HG03342 (cell line): ENCODE measurements around the gene EEF2K.

Experiments used
- ATAC-seq: cut with Tn5 transposase; IDR thresholded peaks from one replicate; pipeline ENCODE4 v1.9.1; 2021; ENCODE audit warnings: mild to moderate bottlenecking, moderate library complexity; ENCODE audit not compliant: unreplicated experiment

The EEF2K gene

DNA sequence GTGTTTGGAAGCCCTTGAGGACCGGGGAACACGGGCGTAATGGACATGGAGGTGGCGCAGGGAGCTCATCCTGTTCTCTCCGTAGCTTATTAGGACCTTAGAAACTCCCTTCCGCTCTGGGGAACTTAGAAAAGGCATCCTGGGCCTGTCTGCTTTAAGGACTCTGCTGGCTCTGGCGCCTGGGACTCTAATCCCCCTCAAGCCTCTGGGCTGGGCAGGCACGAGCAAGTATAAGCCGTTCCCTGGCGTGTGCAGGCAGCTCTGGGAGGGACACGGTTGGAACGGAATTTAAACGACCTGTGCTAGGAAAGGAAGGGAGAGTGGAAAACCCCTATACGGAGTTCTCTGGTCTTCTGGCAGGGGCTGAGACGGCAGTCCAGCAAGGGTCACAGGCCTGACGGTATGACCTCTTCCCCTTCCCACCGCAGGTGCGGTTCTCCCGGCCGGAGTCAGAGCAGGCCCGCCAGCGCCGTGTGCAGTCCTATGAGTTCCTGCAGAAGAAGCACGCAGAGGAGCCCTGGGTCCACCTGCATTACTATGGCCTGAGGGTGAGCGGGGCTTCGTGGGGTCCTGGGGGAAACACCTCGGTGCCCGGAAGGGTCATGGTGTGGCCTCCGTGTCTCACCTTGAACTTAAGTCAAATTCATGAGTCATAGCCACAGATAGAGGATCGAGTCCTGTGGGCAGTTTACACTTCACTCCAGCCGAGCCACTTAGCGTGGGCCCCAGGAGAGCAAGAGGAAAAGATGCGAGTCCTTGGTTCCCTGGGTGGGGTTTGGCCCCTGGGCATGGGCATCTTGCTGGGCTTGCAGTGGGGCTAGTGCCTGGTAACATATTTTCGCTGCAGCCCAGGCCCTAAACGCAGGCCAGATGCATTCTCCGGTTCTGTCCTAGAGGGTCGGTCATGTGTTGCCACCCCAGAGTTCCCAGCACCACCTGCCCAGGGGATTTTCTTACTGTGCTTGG is 108.9 kb downstream of the EEF2K start:
- no peak for ATAC-seq

DNA sequence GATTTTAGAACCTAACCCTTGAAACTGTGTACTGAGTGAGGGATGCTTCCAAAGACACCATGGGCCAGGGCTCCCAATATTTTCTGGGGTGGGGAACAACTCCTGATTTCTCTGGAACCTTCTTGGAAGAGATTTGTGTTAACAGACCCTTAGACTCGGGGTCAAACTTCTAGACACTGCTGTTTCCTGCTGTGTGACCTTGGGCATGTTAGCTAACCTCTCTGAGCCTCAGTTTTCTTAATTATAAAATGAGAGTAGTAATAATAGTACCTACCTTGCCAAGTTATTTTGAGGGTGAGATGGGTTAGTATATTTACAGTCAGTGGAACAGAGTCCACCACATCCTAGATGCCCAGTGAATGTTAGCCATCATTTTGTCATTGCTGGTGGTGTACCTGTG is 109.9 kb downstream of the EEF2K start:
- ATAC-seq: no peak

DNA sequence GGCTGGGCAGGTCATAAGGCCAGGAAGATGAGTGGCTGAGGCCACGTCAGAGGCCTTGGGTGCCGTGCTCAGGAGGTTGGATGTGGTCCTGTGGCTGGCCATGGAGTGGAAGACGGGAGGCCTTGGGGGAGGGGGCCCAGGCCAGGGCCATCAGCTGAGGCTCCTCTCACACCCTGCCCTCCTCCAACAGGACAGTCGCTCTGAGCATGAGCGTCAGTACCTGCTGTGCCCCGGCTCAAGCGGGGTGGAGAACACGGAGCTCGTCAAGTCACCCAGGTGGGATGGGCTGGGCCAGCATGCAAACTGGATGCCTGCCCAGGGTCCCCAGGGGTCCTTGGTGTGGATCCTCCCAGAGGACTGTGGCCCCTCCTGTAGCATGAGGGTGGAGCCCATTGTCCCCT is 110.3 kb downstream of the EEF2K start:
- ATAC-seq: no peak

DNA sequence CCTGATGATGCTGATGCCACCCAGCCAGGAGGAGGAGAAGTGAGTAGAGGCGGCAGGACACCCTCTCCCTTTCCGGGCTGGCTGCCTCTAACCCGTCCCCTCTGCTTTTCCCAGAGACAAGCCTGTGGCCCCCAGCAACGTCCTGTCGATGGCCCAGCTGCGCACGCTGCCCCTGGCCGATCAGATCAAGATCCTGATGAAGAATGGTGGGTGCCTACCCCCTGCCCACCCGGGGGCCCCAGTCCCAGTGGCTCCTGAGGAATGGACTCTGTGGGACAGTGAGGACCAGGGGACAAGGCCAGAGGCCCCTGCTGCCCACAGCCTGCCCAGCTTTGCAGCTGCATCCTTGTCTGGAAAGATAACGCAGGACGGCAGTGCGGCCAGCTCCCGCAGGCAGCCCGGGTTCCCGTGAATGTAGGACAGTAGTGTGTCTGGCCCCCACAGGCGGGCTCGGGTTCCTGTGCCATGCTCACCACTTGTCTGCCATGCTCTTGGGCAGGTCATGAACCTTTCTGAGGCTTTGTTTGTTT is 111.0 kb downstream of the EEF2K start:
- no peak for ATAC-seq

DNA sequence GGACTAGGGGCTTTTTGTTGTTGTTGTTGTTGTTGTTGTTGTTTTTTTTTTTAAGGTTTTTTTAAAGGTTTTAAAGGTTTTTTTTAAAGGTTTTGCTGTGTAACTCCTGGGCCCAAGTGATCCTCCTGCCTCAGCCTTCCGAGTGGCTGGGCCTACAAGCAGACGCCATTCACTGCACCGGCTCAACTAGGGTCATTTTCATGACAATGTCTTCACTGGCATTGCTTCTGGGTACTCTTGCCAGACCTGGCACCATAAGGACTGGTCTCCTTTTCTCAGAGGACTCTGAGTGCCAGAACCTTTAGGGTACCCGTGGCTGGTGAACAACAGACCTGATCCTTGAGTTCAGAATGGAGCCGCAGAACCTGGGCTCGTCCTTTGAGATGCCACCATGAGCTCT is 111.5 kb downstream of the EEF2K start:
- no peak for ATAC-seq

DNA sequence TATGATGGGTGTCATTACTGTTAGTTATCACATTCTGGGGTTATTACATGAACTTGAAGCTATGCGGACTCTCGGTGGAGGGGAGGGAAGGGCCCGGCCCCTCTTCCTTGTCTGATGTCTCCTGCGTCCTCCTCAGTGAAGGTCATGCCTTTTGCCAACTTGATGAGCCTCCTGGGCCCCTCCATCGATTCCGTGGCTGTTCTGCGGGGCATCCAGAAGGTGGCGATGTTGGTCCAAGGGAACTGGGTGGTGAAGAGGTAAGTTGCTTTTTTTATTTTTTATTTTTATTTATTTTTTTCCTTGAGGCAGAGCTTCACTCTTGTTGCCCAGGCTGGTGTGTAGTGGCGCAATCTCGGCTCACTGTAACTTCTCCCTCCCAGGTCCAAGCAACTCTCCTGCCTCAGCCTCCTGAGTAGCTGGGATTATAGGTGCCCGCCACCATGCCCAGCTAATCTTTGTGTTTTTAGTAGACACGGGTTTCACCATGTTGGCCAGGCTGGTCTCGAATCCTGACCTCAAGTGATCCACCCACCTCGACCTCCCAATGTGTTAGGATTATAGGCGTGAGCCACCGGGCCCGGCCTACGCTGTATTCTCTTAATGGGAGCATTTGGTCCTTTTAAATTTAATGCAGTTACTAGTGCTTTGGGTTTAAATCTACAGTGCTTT is 112.7 kb downstream of the EEF2K start:
- no peak for ATAC-seq

DNA sequence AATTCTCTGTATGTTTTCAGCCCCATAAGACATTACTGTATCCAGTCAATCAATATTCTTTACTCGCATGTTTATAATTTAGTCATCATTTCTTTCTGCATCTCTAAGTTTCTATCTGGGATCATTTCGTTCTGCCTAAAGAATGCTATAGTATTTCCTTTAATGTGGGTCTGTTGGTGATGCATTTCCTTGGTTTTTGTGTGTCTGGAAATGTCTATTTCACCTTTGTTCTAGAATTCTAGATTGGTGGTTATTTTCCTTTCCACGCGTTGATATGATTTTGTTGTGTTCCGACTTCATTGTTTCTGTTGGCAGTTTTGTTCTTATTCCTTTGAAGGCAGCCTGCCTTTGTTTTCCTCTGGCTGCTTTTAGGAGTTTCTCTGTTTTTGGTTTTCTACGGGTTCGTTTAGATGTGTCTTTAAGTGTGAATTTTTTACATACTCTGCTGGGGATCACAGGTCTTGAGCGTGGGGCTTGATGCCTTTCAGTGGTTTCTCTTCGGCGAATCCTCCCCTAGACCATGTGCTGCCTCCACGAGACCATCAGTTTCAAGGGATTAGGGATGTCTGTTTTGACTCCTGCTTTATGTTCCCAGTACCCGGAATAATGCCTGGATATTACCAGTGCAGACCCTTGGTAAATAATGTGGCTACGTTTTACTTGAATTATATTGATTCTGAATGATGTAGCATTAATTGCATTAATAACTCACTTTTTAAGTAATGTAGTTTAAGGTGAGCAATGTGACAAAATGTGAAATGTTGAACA is 114.7 kb downstream of the EEF2K start:
- ATAC-seq: no peak

DNA sequence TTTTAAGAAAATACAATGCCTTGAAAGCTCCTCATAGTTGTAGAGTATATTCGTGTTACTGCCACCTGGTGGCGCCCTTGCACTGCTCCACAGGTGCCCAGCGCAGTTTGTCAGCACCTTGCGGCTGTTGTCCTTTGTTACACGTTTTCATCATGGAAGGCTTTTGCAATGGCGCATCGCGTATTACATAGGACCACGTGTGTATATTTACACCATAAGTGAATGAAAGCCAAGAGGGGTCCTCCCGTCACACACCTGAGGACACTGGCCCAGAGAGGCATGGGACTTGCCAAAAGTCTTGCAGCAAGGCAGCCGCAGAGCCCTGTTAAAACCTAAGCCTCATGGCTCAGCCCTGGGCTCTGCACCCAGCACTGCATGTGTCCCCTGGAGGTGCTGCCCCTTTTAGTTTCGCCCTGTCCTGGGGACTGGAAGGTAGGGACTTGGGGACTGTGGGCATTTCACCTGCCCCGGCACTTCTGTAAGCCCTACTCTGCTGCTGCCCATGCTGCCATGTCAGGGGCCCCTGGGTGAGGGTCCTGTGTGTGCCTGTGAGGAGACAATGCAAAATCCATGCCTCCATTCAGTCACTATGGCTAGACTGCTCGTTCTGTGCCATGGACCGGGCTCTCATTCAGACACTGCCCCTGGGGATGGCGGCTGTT is 115.4 kb downstream of the EEF2K start:
- no peak for ATAC-seq

DNA sequence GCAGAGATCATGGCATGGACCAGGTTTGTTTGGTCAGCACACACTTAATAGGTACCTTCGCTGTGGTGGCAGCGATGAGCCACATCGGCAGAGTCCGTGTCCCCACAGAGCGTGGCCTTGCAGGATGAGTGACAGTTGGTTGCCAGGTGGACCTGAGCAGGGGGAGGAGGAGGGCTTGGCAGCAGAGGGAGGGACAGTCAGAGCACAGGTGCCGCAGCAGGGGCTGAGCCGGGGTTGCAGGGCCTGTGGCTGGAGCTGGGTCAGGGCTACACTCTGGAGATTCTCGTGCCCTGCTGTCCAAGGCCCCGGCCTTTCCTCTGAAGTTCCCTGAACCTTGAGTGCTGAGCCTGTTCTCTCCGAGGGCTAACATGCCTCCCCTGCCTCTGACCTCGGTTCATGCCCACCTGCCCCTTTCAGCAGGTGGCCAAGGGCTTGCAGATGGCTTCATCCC is 116.0 kb downstream of the EEF2K start:
- ATAC-seq: no peak

DNA sequence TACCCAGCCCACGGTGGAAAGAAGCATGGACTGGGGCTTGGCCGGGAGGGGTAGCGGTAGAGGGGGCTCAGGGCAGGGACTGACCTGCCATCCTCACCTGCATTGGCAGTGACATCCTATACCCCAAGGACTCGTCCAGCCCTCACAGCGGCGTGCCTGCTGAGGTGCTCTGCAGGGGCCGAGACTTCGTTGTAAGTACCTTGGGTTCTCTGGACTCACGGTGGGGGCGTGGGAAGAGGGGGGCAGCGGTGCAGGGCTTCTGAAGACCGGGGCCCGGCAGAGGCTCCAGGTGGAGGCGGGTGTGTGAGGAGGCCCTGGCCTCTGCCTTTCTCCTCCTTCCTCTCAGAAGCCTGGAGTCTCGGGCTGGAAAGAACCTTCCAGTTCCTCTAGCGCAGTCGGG is 116.7 kb downstream of the EEF2K start:
- ATAC-seq: no peak

DNA sequence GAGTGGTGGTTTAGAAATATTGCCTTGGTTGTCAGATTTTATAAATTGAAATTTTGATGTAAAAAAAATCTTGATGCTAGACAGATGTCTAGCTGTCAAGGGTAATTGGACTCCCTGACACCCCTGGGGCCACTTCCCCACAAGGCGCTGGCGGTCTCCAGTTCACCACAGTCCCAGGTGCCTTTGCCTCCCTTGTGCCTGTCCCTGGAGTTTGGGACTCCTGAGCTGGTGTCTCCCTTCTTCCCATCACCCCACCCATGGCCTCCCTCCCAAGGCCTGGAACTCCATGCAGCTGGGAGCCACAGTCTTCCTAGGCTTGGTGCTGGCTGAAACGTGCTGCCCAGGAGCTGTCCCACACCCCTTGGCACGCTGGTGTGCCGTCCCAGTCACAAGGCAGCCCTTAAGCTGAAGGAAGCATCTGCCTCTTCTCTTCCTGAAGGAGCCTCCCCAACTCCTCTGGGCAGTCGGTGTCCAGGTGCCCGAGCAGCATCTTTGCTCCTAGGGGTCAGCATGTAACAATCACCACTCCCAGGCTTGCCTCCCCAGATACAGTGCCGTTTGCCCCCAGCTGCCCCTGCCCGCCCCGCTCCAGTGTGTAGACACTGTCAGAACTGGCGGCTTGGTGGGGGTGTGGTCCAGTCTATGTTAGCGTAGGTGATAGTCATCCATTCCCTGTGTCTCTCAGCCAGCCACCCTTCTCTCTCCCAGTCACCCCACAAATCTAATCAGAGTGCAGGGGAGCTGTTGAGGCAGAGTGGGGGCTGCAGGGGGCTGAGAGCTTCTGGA is 117.3 kb downstream of the EEF2K start:
- no peak for ATAC-seq

DNA sequence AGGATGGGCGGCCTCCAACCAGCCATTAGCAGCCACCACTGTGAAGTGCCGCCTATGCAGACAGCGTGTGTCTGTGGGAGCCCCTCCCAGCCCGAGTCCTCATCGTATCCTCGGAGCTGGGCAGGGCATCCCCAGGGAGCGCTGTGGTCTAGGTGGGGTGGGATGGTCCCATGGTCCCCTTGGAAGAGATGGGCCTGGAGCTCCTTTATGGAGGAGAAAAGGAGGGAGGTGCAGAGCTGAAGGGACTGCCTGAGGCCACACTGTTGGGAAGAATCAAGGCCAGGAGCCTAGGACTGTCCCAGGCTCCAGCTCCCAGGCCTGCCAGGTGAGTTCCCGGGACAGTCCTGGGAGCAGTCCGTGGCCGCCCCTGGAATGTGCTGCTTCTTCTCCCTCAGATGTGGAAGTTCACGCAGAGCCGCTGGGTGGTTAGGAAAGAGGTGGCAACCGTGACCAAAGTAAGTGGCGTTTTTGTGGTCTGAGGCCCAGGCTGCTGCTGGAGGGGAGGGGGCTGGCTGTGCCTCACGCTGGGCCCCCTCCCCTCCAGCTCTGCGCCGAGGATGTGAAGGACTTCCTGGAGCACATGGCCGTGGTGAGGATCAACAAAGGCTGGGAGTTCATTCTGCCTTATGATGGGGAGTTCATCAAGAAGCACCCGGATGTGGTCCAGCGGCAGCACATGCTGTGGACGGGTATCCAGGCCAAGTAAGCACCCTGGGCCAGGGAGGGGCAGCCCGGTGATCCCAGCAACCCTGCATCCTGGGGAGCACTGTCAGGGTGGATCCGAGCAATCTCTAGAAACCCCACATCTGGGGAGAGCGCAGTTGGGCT is 118.1 kb downstream of the EEF2K start:
- no peak for ATAC-seq

DNA sequence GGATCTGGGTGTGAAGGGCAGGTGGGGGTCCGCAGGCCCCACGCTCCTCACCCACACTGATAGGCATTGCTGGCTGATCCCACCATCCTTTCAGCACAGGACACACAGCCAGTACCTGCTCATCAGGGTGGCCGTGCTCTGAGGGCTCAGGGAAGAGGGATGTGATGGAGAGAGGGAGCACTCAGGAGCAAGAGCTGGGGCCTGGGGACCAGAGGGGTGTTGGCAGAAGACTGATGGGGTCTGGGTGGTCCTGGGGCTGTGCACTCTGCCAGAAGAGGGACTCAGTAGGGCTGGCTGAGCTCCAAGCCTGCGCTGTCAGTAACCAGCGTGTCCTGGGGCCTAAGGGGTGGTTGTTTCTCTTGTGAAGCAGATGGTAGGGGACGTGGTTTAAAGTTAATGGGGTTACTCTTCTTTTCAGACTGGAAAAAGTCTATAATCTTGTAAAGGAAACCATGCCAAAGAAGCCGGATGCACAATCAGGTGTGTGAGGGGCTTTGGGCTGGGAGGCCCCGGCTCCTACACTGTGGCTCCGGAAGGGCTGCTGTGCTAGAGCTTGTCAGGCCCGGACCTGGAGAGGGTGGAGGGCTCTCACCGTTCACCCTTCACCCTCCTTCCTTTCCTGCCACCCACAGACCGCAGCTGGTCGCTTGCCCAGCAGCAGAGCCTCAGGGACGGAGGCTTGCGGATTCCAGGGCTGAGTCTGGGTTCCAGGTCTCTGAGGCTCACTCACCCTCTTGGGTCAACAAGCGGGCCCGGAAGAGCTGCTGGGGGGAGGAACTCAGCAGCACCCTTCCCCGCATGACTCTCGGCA is 118.9 kb downstream of the EEF2K start:
- no peak for ATAC-seq

DNA sequence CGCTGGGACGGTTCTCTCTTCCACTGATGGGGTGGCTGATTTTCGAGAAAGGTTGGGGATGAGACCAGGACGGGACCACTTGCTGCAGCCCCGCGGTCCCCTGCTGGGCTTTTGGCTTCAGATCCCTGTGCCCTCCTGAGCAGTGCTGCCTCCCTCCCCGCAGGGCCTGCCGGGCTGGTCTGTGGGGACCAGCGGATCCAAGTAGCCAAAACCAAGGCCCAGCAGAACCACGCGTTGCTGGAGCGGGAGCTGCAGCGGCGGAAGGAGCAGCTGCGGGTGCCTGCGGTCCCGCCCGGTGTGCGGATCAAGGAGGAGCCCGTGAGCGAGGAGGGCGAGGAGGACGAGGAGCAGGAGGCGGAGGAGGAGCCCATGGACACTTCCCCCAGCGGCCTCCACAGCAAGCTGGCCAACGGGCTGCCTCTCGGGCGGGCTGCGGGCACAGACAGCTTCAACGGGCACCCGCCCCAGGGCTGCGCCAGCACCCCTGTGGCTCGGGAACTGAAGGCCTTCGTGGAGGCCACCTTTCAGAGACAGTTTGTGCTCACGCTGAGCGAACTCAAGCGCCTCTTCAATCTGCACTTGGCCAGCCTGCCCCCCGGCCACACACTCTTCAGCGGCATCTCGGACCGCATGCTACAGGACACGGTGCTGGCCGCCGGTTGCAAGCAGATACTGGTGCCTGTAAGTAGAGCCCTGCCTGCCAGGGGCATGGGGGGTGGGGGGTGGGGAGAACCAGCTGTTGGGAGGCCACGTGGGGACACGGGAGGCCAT is 119.7 kb downstream of the EEF2K start:
- ATAC-seq: no peak

DNA sequence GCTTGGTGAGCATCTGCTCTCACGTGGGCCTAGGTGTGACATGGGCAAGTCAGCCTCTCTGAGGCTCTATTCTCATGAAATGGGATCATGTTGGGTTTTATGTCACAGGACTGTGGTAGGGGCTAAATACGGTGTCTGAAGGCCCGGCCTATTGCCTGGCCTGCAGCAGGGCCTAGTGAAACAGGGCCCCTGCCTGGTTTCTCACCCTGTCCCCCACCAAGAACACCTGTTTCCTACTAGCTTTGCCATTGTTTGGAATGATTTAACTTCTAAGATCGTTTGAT is 120.2 kb downstream of the EEF2K start:
- no peak for ATAC-seq

DNA sequence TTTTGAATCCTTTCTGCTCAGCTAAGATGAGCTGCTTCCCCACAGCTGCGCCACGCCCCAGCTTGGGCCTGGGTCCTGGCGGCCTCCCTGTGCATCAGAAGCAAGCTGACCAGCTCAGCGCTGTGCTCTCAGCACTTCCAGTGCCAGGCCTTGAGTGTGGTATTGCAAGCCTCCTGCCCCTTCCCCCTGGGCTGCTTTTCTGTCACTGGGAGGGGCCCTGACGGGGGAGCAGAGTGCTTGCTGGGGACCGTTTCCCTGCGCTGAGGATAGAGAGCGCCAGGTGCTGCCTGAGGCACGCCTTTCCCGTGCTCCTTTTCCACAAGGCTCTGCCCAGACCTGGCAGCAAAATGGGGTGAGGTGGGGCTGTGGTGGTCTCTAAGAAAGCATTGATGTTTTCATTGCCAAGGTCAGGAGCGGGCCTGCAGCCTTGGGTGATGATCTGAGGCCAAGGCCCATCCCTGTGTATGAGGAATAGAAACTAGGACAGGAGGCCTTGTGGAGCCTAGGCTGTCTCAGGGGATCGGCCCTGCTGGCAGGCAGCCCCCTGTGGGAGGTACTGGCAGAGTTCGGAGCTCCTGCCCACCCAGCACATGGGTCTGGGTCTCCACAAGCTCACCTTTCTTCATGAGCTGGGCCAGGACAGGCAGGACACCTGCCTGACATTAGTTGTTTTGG is 120.8 kb downstream of the EEF2K start:
- no peak for ATAC-seq

DNA sequence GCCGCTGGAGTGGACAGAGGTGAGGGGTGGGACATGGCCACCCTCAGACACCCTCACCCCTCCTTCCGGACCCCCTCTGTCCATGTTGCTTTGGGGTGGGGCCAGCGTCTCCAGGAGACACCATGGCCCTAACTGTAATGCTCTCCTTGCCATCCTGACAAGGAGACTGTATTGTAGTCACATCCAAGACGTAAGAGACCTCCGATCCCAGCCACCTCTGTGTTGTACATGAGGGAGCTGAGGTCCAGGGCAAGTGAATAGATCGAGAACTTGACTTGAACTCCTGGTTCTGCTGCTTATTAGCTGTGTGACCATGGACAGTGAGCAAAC is 121.3 kb downstream of the EEF2K start:
- ATAC-seq: no peak
